MM.1S (cell line): ENCODE data around the gene CORO7.

Experiments
- DNase-seq: peaks from one replicate; pipeline ENCODE4 v3.0.0-alpha.2; 2015
- H2AFZ ChIP-seq: fragments of 300-600 bp; sonication (generic); 2 replicates; pipeline ENCODE4 v1.6.0; 2016; ENCODE audit warnings: antibody characterized with exemption, low read length
- H3F3A ChIP-seq: fragments of 300-600 bp; sonication (generic); 2 replicates; pipeline ENCODE4 v1.6.1; 2016; ENCODE audit warnings: mild to moderate bottlenecking, antibody characterized with exemption, low read length, moderate library complexity, mixed read lengths; ENCODE audit not compliant: insufficient read depth
- H3K27ac ChIP-seq: fragments of 300-600 bp; sonication (generic); 2 replicates; pipeline ENCODE4 v1.5.1; 2016; ENCODE audit warnings: mild to moderate bottlenecking, low read length
- H3K27me3 ChIP-seq: fragments of 300-600 bp; sonication (generic); replicated peaks from 2 replicates; pipeline ENCODE4 v1.6.0; 2016; ENCODE audit warnings: low read length; ENCODE audit not compliant: insufficient read depth
- H3K36me3 ChIP-seq: fragments of 300-600 bp; sonication (generic); replicated peaks from 2 replicates; pipeline ENCODE4 v1.6.1; 2016; ENCODE audit warnings: mild to moderate bottlenecking, low read length, mixed read lengths; ENCODE audit not compliant: insufficient read depth
- H3K4me1 ChIP-seq: fragments of 300-600 bp; sonication (generic); 2 replicates; pipeline ENCODE4 v1.6.1; 2016; ENCODE audit warnings: low read length, mixed read lengths
- H3K4me2 ChIP-seq: fragments of 300-600 bp; sonication (generic); 2 replicates; pipeline ENCODE4 v1.6.0; 2016; ENCODE audit warnings: low read depth, low read length
- H3K4me3 ChIP-seq: fragments of 300-600 bp; sonication (generic); 2 replicates; pipeline ENCODE4 v1.5.1; 2016; ENCODE audit warnings: low read length, mixed read lengths
- H3K79me2 ChIP-seq: fragments of 300-600 bp; sonication (generic); 2 replicates; pipeline ENCODE4 v1.6.1; 2016; ENCODE audit warnings: mixed run types, low read length, mixed read lengths
- H3K9ac ChIP-seq: fragments of 300-600 bp; sonication (generic); 2 replicates; pipeline ENCODE4 v1.6.1; 2016; ENCODE audit warnings: low read length, mixed read lengths
- H3K9me2 ChIP-seq: fragments of 300-600 bp; sonication (generic); replicated peaks from 2 replicates; pipeline ENCODE4 v1.6.1; 2016; ENCODE audit warnings: mild to moderate bottlenecking, low read length, mixed read lengths; ENCODE audit not compliant: insufficient read depth
- H3K9me3 ChIP-seq: fragments of 300-600 bp; sonication (generic); replicated peaks from 2 replicates; pipeline ENCODE4 v1.6.1; 2016; ENCODE audit warnings: mild to moderate bottlenecking, low read length, mixed read lengths; ENCODE audit not compliant: insufficient read depth
- H4K20me1 ChIP-seq: fragments of 300-600 bp; sonication (generic); 2 replicates; pipeline ENCODE4 v1.6.1; 2016; ENCODE audit warnings: mild to moderate bottlenecking, low read length, moderate library complexity, mixed read lengths; ENCODE audit not compliant: insufficient read depth
- CTCF ChIP-seq: fragments of 300-600 bp; sonication (generic); IDR thresholded peaks from 2 replicates; pipeline ENCODE4 v1.5.1; 2016; ENCODE audit warnings: antibody characterized with exemption, low read length, mixed read lengths
- EZH2 ChIP-seq: fragments of 300-600 bp; sonication (generic); optimal IDR thresholded peaks from 2 replicates; pipeline ENCODE3; 2017; ENCODE audit warnings: low read depth, mild to moderate bottlenecking, antibody characterized with exemption, low read length, mixed read lengths
- EZH2phosphoT487 ChIP-seq: fragments of 300-600 bp; sonication (generic); IDR thresholded peaks from 2 replicates; pipeline ENCODE4 v1.6.1; 2018; ENCODE audit warnings: antibody characterized with exemption, low read length

Gene CORO7

GRCh38 chr16:4361944-4362311, 54.5 kb downstream of the CORO7 start:
- no peak overlapping the region for H3K9ac ChIP-seq
- no peak overlapping the region for H3K4me3 ChIP-seq
- H3K36me3 ChIP-seq: no peaks in the 10 kb centered on the region; the same call in 1 of the 2 replicates
- H3K9me2 ChIP-seq: no peaks in the 10 kb centered on the region
- H3K27ac ChIP-seq: no peak overlapping the region
- no peaks in the 10 kb centered on the region for H3K27me3 ChIP-seq
- H3K9me3 ChIP-seq: no peaks in the 10 kb centered on the region
- no peak for TF ChIP-seq CTCF
- no peak for TF ChIP-seq EZH2
- TF ChIP-seq EZH2phosphoT487: no peak
- H2AFZ ChIP-seq: no peak overlapping the region
- no peak overlapping the region for H3K4me2 ChIP-seq
- H3K4me1 ChIP-seq: no peaks in the 10 kb centered on the region
- no peaks in the 10 kb centered on the region for H3F3A ChIP-seq
- 0 out of 2 replicates have a peak, but pooled peaks cover 2% of the 10 kb centered on the region for H3K79me2 ChIP-seq
- H4K20me1 ChIP-seq: no peaks in the 10 kb centered on the region
- no peak for DNase-seq

- Histone ChIP-seq H3K9ac (no peak overlapping the region), H3K27me3 (no peaks in the 10 kb centered on the region), H3K36me3 (no peaks in the 10 kb centered on the region; the same call in 1 of the 2 replicates), H3K4me3 (no peak overlapping the region), H3K27ac (no peak overlapping the region), H3K4me1 (no peaks in the 10 kb centered on the region), H3F3A (no peaks in the 10 kb centered on the region), H3K9me2 (no peaks in the 10 kb centered on the region), H3K4me2 (no peak overlapping the region), H3K9me3 (no peaks in the 10 kb centered on the region), H3K79me2 (no peaks in the 10 kb centered on the region), H2AFZ (no peak overlapping the region), H4K20me1 (no peaks in the 10 kb centered on the region)
- TF ChIP-seq EZH2phosphoT487 (no peak), EZH2 (no peak), CTCF (no peak)
- DNase-seq: no peak
These were observed 55.1 kb downstream of the CORO7 start for GRCh38 chr16:4361033-4361943.

GRCh38 chr16:4360538-4361021, 55.8 kb downstream of the CORO7 start:
- Histone ChIP-seq H3K27me3 (no peaks in the 10 kb centered on the region), H3K4me1 (no peaks in the 10 kb centered on the region), H3K36me3 (no peaks in the 10 kb centered on the region; the same call in 1 of the 2 replicates), H3F3A (no peaks in the 10 kb centered on the region), H3K9ac (no peak overlapping the region), H3K9me2 (no peaks in the 10 kb centered on the region), H3K4me2 (no peak overlapping the region), H3K79me2 (no peaks in the 10 kb centered on the region), H3K4me3 (no peak overlapping the region), H2AFZ (no peak overlapping the region), H4K20me1 (no peaks in the 10 kb centered on the region), H3K9me3 (no peaks in the 10 kb centered on the region), H3K27ac (no peak overlapping the region)
- TF ChIP-seq EZH2phosphoT487: no peak
- no peak for TF ChIP-seq CTCF
- TF ChIP-seq EZH2: no peak
- DNase-seq: no peak
